Liver (tissue), 9 donors: ENCODE results near the gene PFKFB3. TPM values are rescaled to one million over a fixed set of nuclear protein-coding genes. Genes with fewer than 3 reads are reported as not detected.

ENCODE experiments used
- DNase-seq: peaks from one replicate; pipeline ENCODE4 v3.0.0-alpha.2; 2017; ENCODE audit warnings: low spot score
- H3K27ac ChIP-seq, 2 donors: one replicate each; pipeline ENCODE4 v1.7.0; 2013; ENCODE audit warnings: inconsistent platforms in 2 of 2, low read length in 2 of 2, control low read depth in 1 of 2, low read depth in 1 of 2, mild to moderate bottlenecking in 1 of 2
- H3K27me3 ChIP-seq, 4 donors: one replicate each; pipeline versions ENCODE4 v1.6.1 to v1.7.0; 2013; ENCODE audit warnings: low read length in 3 of 4, inconsistent platforms in 1 of 4, mild to moderate bottlenecking in 1 of 4, moderate library complexity in 1 of 4; ENCODE audit not compliant: control insufficient read depth in 4 of 4, insufficient read depth in 4 of 4
- H3K36me3 ChIP-seq, 4 donors: one replicate each; pipeline versions ENCODE4 v1.6.1 to v1.7.0; 2013; ENCODE audit warnings: low read length in 3 of 4, mild to moderate bottlenecking in 3 of 4, low read depth in 1 of 4, moderate library complexity in 1 of 4; ENCODE audit not compliant: control insufficient read depth in 4 of 4, insufficient read depth in 3 of 4
- H3K4me1 ChIP-seq, 4 donors: one replicate each; pipeline versions ENCODE4 v1.6.1 to v1.7.0; 2013; ENCODE audit warnings: low read length in 3 of 4, mild to moderate bottlenecking in 3 of 4, moderate library complexity in 1 of 4; ENCODE audit not compliant: control insufficient read depth in 4 of 4, insufficient read depth in 4 of 4
- H3K4me3 ChIP-seq, 3 donors: one replicate each; pipeline versions ENCODE4 v1.6.1 to v1.7.0; 2013; ENCODE audit warnings: low read length in 3 of 3, control low read depth in 1 of 3, low read depth in 1 of 3, mild to moderate bottlenecking in 1 of 3
- H3K9ac ChIP-seq, 2 donors: one replicate each; pipeline ENCODE4 v1.7.0; 2013; ENCODE audit warnings: low read length in 2 of 2, mild to moderate bottlenecking in 2 of 2, moderate library complexity in 2 of 2, control low read depth in 1 of 2, low read depth in 1 of 2
- H3K9me3 ChIP-seq, 4 donors: one replicate each; pipeline versions ENCODE4 v1.6.1 to v1.7.0; 2013; ENCODE audit warnings: low read length in 3 of 4; ENCODE audit not compliant: control insufficient read depth in 4 of 4
- CTCF ChIP-seq: fragments of 150-350 bp; IDR thresholded peaks from 2 replicates; pipeline ENCODE4 v1.5.1; 2017; ENCODE audit warnings: improper control_type of control experiment, low read depth, low read length; ENCODE audit not compliant: missing input control
- FOXA1 ChIP-seq: IDR thresholded peaks from 2 replicates; pipeline ENCODE4 v1.6.1; 2016; ENCODE audit warnings: antibody characterized with exemption
- FOXA2 ChIP-seq: IDR thresholded peaks from 2 replicates; pipeline ENCODE4 v1.6.1; 2016; ENCODE audit warnings: antibody characterized with exemption
- GABPA ChIP-seq, 2 donors: IDR thresholded peaks in 1 of 2; conservative IDR thresholded peaks in 1 of 2; 2 replicates each; pipeline ENCODE4 v1.6.1; 2016; ENCODE audit warnings: antibody characterized with exemption in 2 of 2, mild to moderate bottlenecking in 1 of 2, moderate library complexity in 1 of 2
- HNF4A ChIP-seq, 2 donors: conservative IDR thresholded peaks; 2 replicates each; pipeline ENCODE4 v1.6.1; 2016; ENCODE audit warnings: antibody characterized with exemption in 2 of 2, mild to moderate bottlenecking in 2 of 2
- HNF4G ChIP-seq: IDR thresholded peaks from 2 replicates; pipeline ENCODE4 v1.6.1; 2016; ENCODE audit warnings: antibody characterized with exemption
- JUND ChIP-seq, 2 donors: IDR thresholded peaks; 2 replicates each; pipeline ENCODE4 v1.6.1; 2016; ENCODE audit warnings: antibody characterized with exemption in 2 of 2
- MAX ChIP-seq: IDR thresholded peaks from 2 replicates; pipeline ENCODE4 v1.6.1; 2016; ENCODE audit warnings: antibody characterized with exemption
- NR2F2 ChIP-seq: IDR thresholded peaks from 2 replicates; pipeline ENCODE4 v1.6.1; 2016; ENCODE audit warnings: antibody characterized with exemption
- RAD21 ChIP-seq, 2 donors: IDR thresholded peaks; 2 replicates each; pipeline ENCODE4 v1.6.1; 2016; ENCODE audit warnings: antibody characterized with exemption in 2 of 2, mild to moderate bottlenecking in 2 of 2
- RXRA ChIP-seq, 2 donors: IDR thresholded peaks; 2 replicates each; pipeline ENCODE4 v1.6.1; 2017 to 2018; ENCODE audit warnings: antibody characterized with exemption in 2 of 2, mild to moderate bottlenecking in 1 of 2
- SP1 ChIP-seq: IDR thresholded peaks from 2 replicates; pipeline ENCODE4 v1.6.1; 2018; ENCODE audit warnings: antibody characterized with exemption, mild to moderate bottlenecking
- TAF1 ChIP-seq: conservative IDR thresholded peaks from 2 replicates; pipeline ENCODE4 v1.6.1; 2016; ENCODE audit warnings: antibody characterized with exemption, mild to moderate bottlenecking
- YY1 ChIP-seq: IDR thresholded peaks from 2 replicates; pipeline ENCODE4 v1.6.1; 2016; ENCODE audit warnings: antibody characterized with exemption, mild to moderate bottlenecking
- ZBTB33 ChIP-seq: IDR thresholded peaks from 2 replicates; pipeline ENCODE4 v1.6.1; 2016; ENCODE audit warnings: antibody characterized with exemption
- WGBS: extraction: QIAGEN DNeasy Blood & Tissue Kit; methylation state at CpG from one replicate; pipeline ENCODE4 v1.1.7; 2013; 5-methylcytosine and 5-hydroxymethylcytosine counted together
- polyA plus RNA-seq, 2 donors: library from polyadenylated mRNA; stranded (reverse) in 1 of 2; unstranded in 1 of 2; fragments of 200-250 nt in 1 of 2; fragments of >200 nt in 1 of 2; fragmentation: Nextera tagmentation in 1 of 2; extraction: Ambion mirVana in 1 of 2; gene quantifications; one replicate each; pipeline versions ENCODE4 v1.2.1 to v1.2.3, GENCODE V29; 2013 to 2015
- total RNA-seq, 2 donors: library from RNA; depleted of rRNA; stranded (reverse); fragments of >200 nt; gene quantifications; one replicate each; pipeline ENCODE4 v1.2.3, GENCODE V29; 2014
- donor health status: healthy.
- donor health status: healthy.
- donor health status: healthy.
- donor health status: healthy.
- donor health status: healthy.

The PFKFB3 gene
- total and polyA plus RNA-seq, 4 donors: 1.6 to 9.1 (median 5.8) TPM

GRCh38 chr10:6297522-6297921 is 94.8 kb downstream of the PFKFB3 start (continued):
- TF ChIP-seq SP1 (no peak), FOXA2 (no peak), RAD21 (IDR thresholded peaks at IDR 0.05) (no peak), HNF4A (conservative IDR thresholded peaks at IDR 0.05) (no peak)

- Histone ChIP-seq H3K36me3 (no peaks in the 10 kb centered on the region), H3K27ac (no peak overlapping the region), H3K4me1 (peaks cover 0 to 3% (median under 1%) of the 10 kb centered on the region in 4 donors), H3K27me3 (no peaks in the 10 kb centered on the region), H3K9me3 (no peaks in the 10 kb centered on the region), H3K9ac (no peak overlapping the region), H3K4me3 (no peak overlapping the region)
- 54% methylated on average over 2 of the region's 2 CpGs for WGBS
- TF ChIP-seq SP1: no peak
- no peak for TF ChIP-seq YY1
- no peak for TF ChIP-seq NR2F2
- no peak for TF ChIP-seq CTCF
- TF ChIP-seq FOXA1: no peak
- no peak for TF ChIP-seq RXRA (IDR thresholded peaks at IDR 0.05)
- TF ChIP-seq HNF4G: no peak
- no peak for TF ChIP-seq RAD21 (IDR thresholded peaks at IDR 0.05)
- DNase-seq: no peak
Measured at GRCh38 chr10:6297951-6298381, 95.2 kb downstream of the PFKFB3 start.

GRCh38 chr10:6298428-6298827 is 95.7 kb downstream of the PFKFB3 start:
- 95% methylated on average over 5 of the region's 5 CpGs for WGBS

More at GRCh38 chr10:6298428-6298827, 95.7 kb downstream of the PFKFB3 start:
- no peaks in the 10 kb centered on the region for H3K27me3 ChIP-seq
- H3K4me1 ChIP-seq: peaks cover 0 to 3% (median under 1%) of the 10 kb centered on the region in 4 donors
- DNase-seq: no peak
- H3K4me3 ChIP-seq: no peak overlapping the region
- H3K36me3 ChIP-seq: no peaks in the 10 kb centered on the region
- H3K9me3 ChIP-seq: no peaks in the 10 kb centered on the region
- H3K27ac ChIP-seq: no peak overlapping the region
- TF ChIP-seq HNF4G: no peak
- TF ChIP-seq MAX: no peak
- no peak for TF ChIP-seq CTCF
- no peak for TF ChIP-seq JUND (IDR thresholded peaks at IDR 0.05)
- TF ChIP-seq TAF1: no peak
- TF ChIP-seq GABPA (IDR thresholded peaks at IDR 0.05 in 1 of 2, conservative IDR thresholded peaks at IDR 0.05 in 1 of 2): no peak
- no peak for TF ChIP-seq FOXA1
- TF ChIP-seq YY1: no peak
- TF ChIP-seq RXRA (IDR thresholded peaks at IDR 0.05): no peak
- TF ChIP-seq ZBTB33: no peak
- no peak overlapping the region for H3K9ac ChIP-seq
